ENCODE measurements around the gene FHOD3. TPM values are rescaled to one million over a fixed set of nuclear protein-coding genes. Genes with fewer than 3 reads are reported as not detected.

Gene FHOD3
- total RNA-seq, 4 donors from 2014 or later = 0.26 to 13.8 (median 4.9) TPM; not detected in 1

GRCh38 chr18:36745219-36745975 lies 447.9 kb downstream of the FHOD3 start:
- no peak overlapping the region for H3K4me3 ChIP-seq
- H3K27me3 ChIP-seq = no peaks in the 10 kb centered on the region
- no peak for TF ChIP-seq POLR2A (IDR thresholded peaks at IDR 0.05)
- TF ChIP-seq, protein P1, sequence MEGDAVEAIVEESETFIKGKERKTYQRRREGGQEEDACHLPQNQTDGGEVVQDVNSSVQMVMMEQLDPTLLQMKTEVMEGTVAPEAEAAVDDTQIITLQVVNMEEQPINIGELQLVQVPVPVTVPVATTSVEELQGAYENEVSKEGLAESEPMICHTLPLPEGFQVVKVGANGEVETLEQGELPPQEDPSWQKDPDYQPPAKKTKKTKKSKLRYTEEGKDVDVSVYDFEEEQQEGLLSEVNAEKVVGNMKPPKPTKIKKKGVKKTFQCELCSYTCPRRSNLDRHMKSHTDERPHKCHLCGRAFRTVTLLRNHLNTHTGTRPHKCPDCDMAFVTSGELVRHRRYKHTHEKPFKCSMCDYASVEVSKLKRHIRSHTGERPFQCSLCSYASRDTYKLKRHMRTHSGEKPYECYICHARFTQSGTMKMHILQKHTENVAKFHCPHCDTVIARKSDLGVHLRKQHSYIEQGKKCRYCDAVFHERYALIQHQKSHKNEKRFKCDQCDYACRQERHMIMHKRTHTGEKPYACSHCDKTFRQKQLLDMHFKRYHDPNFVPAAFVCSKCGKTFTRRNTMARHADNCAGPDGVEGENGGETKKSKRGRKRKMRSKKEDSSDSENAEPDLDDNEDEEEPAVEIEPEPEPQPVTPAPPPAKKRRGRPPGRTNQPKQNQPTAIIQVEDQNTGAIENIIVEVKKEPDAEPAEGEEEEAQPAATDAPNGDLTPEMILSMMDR (IDR thresholded peaks at IDR 0.05) = no peak
- no peak for DNase-seq
- no peaks in the 10 kb centered on the region for H3K4me1 ChIP-seq
- H3K27ac ChIP-seq = no peak overlapping the region
- intact Hi-C loops (cut with DNase I; ENCODE audit: low total_unique reads) = no loop called here
- no peaks in the 10 kb centered on the region for H3K9me3 ChIP-seq
- no peaks in the 10 kb centered on the region for H3K36me3 ChIP-seq

DNA sequence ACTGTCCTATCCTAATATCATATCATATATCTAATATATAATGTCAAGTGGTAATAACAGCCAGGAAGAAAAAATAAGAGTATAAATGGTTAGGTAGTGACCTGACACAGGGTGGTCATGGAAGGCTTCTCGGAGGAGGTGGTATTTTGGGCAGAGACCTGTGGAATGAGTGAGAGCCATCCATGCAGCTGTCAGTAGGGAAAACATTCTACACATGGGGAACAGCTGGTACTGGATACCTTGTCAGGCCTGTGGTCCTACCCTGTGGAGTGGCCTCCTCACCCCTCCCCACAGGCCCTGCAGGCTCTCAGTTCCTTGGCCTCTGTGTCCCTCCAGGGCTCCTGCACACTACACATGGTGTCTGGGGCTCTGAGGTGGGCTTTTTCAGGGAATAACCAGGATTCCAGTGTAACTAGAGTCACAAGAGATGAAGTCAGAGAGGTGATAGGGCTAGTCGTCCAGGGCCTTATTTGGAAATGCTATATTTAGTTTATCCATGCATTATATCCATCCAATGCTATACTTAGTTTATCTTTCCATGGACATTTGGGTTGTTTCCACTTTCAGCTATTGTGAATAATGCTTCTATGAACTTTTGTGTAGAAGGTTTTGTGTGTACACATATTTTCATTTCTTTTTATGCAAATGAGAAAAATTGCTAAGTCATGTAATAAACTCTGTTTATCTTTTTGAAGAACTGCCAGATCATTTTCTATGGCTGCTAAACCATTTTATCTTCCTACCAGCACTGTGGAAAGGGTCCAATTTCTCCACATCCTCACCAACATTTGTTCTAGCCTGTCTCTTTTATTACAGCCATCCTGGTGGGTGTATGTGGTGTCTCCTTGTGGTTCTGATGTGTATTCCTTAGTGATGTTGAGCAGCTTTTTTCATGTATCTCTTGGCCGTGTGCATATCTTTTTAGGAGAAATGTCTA lies 455.7 kb downstream of the FHOD3 start:
- no peaks in the 10 kb centered on the region for H3K4me1 ChIP-seq
- no peaks in the 10 kb centered on the region for H3K36me3 ChIP-seq
- H3K4me3 ChIP-seq = no peak overlapping the region
- H3K9me3 ChIP-seq = no peaks in the 10 kb centered on the region
- TF ChIP-seq, protein P1 (IDR thresholded peaks at IDR 0.05) = no peak
- no peak for TF ChIP-seq POLR2A (IDR thresholded peaks at IDR 0.05)
- no peaks in the 10 kb centered on the region for H3K27me3 ChIP-seq
- DNase-seq = no peak
- H3K27ac ChIP-seq = no peak overlapping the region
- intact Hi-C loops (cut with DNase I; ENCODE audit: low total_unique reads) = no loop called here

GRCh38 chr18:36756242-36756641 lies 458.7 kb downstream of the FHOD3 start:
- Histone ChIP-seq H3K4me1 (no peaks in the 10 kb centered on the region), H3K4me3 (no peak overlapping the region), H3K9me3 (no peaks in the 10 kb centered on the region), H3K27ac (no peak overlapping the region), H3K36me3 (no peaks in the 10 kb centered on the region), H3K27me3 (no peaks in the 10 kb centered on the region)
- no peak for TF ChIP-seq POLR2A (IDR thresholded peaks at IDR 0.05)
- TF ChIP-seq, protein P1 (IDR thresholded peaks at IDR 0.05) = no peak
- intact Hi-C loops (cut with DNase I; ENCODE audit: low total_unique reads) = no loop called here
- no peak for DNase-seq

DNA sequence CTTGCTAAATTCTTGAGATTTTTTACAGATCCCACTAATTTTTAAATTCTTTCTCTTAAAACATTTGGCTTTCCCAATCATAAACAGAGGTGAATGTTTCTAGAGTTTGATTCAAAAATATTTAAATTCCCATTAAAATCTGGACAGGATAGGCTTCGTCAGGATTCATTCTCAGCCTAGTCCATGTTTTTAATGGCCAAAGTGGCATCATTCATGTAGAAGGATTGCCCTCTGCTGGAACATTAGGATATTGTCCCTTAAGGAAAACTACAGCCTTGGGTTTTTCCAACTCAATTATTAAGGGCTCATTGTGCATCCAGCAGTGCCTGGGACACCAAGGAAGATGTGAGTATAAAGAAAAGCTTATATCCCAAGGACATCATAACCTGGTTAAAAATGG lies 459.6 kb downstream of the FHOD3 start:
- no peak overlapping the region for H3K27ac ChIP-seq
- intact Hi-C loops (cut with DNase I; ENCODE audit: low total_unique reads) = no loop called here

More for the DNA sequence above, 459.6 kb downstream of the FHOD3 start:
- H3K36me3 ChIP-seq = no peaks in the 10 kb centered on the region
- no peak for DNase-seq
- TF ChIP-seq, protein P1 (IDR thresholded peaks at IDR 0.05) = peak; percentile 48 to 68 (median 60)
- TF ChIP-seq POLR2A (IDR thresholded peaks at IDR 0.05) = no peak
- H3K4me3 ChIP-seq = no peak overlapping the region
- H3K9me3 ChIP-seq = no peaks in the 10 kb centered on the region
- no peaks in the 10 kb centered on the region for H3K4me1 ChIP-seq
- no peaks in the 10 kb centered on the region for H3K27me3 ChIP-seq

All from uterus (tissue), 4 donors.